WI38 (cell line): ENCODE data around the gene NRG3.

Experiments
- H3K4me3 ChIP-seq: 2 replicates; pipeline ENCODE4 v1.5.1; 2011; ENCODE audit warnings: low read depth, mild to moderate bottlenecking, control low read depth, low read length
- CTCF ChIP-seq: IDR thresholded peaks from 2 replicates; pipeline ENCODE4 v1.5.1; 2012; ENCODE audit warnings: low read depth, mild to moderate bottlenecking, control low read depth, low read length

NRG3 gene

DNA sequence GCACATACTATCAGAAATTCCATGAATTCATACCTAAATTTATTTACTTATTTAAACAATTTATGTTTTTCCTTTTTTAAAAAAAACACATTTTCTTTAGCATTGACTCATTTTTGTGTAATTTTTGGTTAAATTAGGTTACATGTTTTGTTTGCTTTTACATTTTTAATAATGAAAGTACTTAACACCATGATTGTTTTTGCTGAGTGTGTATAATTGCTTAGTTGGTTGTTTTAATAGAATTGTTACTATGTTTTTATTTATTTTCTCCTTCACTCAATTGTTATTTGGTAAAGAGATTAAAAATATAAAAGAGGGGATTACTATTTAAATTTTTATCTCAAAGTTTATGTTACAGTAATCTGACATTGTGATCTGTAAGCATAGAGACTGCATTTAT lies 508.4 kb downstream of the NRG3 start:
- no peak overlapping the region for H3K4me3 ChIP-seq
- TF ChIP-seq CTCF: no peak

GRCh38 chr10:82390866-82391658 lies 516.1 kb downstream of the NRG3 start:
- TF ChIP-seq CTCF: no peak
- H3K4me3 ChIP-seq: no peak overlapping the region

- H3K4me3 ChIP-seq: no peak overlapping the region
- no peak for TF ChIP-seq CTCF
Observed at GRCh38 chr10:82391971-82392370, 517.0 kb downstream of the NRG3 start.

DNA sequence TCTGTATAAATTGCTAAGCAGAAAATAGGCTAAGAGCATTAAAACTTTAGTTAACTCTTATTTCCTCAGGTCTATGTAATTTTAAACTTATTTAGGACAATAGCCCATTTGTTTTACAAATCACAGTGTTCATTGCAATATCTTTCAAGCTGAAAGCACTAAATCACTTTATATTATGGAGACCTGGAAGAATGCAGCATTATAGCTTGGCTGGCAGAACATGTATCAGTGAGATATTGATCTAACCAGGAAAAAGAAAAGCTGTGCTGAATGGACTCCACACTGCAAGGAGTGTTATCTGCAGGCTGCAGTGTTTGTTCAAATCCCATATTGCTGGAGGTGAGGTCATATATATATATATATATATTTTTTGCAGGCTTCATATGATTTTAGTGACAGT lies 517.5 kb downstream of the NRG3 start:
- TF ChIP-seq CTCF: no peak
- H3K4me3 ChIP-seq: no peak overlapping the region

- no peak overlapping the region for H3K4me3 ChIP-seq
- TF ChIP-seq CTCF: no peak
Observed at GRCh38 chr10:82394122-82394521, 519.1 kb downstream of the NRG3 start.

DNA sequence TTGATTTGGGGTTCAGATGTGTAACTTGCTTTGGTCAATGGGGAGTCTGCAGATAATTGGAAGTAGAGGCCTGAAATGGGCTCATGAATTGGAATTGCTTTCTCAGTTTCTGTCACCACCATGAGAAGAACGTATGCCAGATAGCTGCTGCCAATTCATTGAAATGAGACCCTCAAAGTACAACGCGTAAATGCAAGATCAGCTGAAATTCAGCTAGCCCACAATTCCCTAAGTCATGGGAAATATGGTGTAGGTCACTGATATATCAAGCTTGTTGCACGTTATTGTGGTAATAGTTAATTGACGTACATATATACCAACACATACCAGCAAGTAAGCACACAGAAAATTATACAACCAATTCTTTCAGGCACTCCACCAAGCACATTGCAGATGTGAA lies 520.0 kb downstream of the NRG3 start:
- no peak overlapping the region for H3K4me3 ChIP-seq
- TF ChIP-seq CTCF: no peak

DNA sequence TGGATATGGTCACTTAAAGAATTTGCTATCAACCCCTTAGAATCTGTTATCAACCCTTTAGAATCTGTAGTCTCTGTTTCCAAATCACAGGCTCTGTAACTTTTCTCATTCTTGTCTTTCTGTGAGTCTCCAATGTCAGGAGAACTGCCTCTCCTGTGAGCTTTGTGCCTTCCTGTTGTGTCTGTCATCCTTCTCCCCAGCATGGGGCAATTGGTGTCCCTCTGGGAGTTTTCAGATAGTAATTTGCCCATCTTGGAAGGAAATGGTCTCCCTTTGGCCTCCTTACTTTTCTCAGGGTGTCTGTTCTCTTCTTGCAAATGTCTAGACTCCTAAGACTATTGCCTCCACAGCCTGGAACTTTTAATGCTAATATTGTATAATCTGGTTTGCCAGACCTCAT lies 521.9 kb downstream of the NRG3 start:
- H3K4me3 ChIP-seq: no peak overlapping the region
- no peak for TF ChIP-seq CTCF
